ENCODE measurements around the gene RECK.

Gene RECK

DNA sequence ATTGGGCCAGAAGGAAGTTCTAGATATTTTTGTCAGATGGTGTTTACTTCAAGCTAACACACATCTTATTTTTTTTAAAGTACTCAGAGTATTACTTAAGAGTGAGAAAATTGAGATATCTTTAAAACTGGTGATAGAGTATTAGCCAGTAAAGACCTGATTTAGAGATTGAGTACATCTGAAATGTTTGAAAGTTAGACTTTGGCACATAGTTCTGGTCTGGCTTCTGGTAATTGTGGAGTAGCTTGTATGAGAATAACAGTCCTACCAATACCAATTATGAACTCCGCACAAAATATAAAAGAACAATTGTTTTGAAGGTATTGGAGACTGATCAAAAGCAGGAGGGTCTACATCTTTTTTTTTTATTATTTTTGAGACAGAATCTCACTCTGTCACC lies 55.3 kb downstream of the RECK start:
- no peak for DNase-seq (ENCODE audit: low read depth in 2 of 2)
- H3K4me3 ChIP-seq (replicated peaks in 1 of 2; ENCODE audit: low read depth in 2 of 2, low read length in 2 of 2): no peak overlapping the region
- TF ChIP-seq, protein P1, sequence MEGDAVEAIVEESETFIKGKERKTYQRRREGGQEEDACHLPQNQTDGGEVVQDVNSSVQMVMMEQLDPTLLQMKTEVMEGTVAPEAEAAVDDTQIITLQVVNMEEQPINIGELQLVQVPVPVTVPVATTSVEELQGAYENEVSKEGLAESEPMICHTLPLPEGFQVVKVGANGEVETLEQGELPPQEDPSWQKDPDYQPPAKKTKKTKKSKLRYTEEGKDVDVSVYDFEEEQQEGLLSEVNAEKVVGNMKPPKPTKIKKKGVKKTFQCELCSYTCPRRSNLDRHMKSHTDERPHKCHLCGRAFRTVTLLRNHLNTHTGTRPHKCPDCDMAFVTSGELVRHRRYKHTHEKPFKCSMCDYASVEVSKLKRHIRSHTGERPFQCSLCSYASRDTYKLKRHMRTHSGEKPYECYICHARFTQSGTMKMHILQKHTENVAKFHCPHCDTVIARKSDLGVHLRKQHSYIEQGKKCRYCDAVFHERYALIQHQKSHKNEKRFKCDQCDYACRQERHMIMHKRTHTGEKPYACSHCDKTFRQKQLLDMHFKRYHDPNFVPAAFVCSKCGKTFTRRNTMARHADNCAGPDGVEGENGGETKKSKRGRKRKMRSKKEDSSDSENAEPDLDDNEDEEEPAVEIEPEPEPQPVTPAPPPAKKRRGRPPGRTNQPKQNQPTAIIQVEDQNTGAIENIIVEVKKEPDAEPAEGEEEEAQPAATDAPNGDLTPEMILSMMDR (IDR thresholded peaks at IDR 0.05; ENCODE audit: low read depth, low read length): no peak

- no peak overlapping the region for H3K4me3 ChIP-seq (replicated peaks in 1 of 2; ENCODE audit: low read depth in 2 of 2, low read length in 2 of 2)
- no peak for DNase-seq (ENCODE audit: low read depth in 2 of 2)
- TF ChIP-seq, protein P1 (IDR thresholded peaks at IDR 0.05; ENCODE audit: low read depth, low read length): no peak
Observed at GRCh38 chr9:36092509-36093215, 55.9 kb downstream of the RECK start.

DNA sequence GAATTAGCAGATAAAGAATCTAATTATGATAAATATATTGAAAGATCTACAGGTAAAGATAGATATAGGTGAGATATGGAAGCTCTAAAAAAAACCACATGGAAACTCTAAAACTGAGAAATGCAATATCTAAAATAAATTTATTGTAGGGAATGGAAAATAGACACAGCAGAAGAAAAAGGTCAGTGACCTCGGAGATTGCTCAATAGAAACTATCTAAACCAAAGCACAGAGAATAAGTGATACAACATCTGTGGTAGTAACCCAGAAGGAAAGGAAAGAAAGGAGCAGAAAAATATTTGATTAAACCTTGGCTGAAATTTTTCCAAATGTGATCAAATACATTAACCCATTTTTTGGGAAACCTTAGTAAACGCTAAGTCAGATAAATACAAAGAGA lies 56.7 kb downstream of the RECK start:
- TF ChIP-seq, protein P1 (IDR thresholded peaks at IDR 0.05; ENCODE audit: low read depth, low read length): no peak
- no peak for DNase-seq (ENCODE audit: low read depth in 2 of 2)
- no peak overlapping the region for H3K4me3 ChIP-seq (replicated peaks in 1 of 2; ENCODE audit: low read depth in 2 of 2, low read length in 2 of 2)

DNA sequence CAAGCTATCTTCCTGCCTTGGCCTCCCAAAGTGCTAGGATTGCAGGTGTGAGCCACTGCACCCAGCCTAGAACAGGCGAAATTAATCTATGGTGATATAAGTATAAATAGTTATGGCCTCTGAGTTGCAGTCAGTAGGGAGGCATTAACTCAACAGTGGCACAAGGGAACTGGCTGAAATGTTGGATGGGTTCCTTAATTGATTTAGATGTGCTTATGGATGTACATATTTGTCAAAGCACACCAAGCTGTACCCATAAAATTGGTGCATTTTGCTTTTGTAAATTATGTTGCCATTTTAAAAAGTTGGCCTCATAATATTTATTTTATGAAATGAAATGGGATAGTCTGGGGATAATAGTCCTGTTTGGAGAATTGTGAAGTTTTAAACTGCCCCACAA lies 63.0 kb downstream of the RECK start:
- H3K4me3 ChIP-seq (replicated peaks in 1 of 2; ENCODE audit: low read depth in 2 of 2, low read length in 2 of 2): no peak overlapping the region
- TF ChIP-seq, protein P1 (IDR thresholded peaks at IDR 0.05; ENCODE audit: low read depth, low read length): no peak
- no peak for DNase-seq (ENCODE audit: low read depth in 2 of 2)

- H3K4me3 ChIP-seq (replicated peaks in 1 of 2; ENCODE audit: low read depth in 2 of 2, low read length in 2 of 2): no peak overlapping the region
- TF ChIP-seq, protein P1 (IDR thresholded peaks at IDR 0.05; ENCODE audit: low read depth, low read length): peak; percentile 11
- peak in 1 of 2 donors; percentile 51 for DNase-seq (ENCODE audit: low read depth in 2 of 2)
Observed at GRCh38 chr9:36100532-36100931, 63.8 kb downstream of the RECK start.

DNA sequence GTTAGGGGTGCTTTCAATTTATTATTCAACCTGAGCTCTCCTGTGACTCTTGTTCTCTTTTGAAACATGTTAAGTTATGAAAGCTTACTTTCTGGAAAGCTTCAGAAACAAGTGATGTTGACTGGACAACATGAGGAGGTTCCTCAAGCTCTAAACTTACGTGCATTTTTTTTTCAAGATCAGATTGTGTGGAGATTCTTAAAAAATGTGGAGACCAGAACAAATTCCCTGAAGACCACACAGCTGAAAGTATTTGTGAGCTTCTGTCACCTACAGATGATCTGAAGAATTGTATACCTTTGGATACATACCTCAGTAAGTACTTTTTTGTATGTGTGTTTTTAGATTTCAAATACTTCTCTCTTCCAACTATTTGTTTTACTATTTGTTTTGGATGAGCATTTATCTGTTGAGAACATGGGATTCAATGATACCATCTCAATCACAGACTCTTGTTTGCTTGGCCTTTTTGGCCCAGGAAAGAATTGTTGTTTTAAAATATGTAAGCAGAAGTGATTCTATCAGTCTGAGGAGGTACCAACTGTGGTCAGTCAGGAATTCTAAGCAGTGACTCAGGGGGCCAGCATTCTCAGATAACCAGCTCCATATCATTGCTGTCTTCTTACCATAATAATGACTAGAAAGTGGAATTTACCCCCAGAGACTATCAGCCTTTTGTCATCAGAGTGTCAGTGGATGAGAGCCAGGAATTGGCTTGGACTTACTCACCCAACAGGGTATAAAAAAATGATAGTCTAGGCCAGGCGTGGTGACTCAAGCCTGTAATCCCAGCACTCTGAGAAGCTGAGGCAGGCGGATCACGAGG lies 65.4 kb downstream of the RECK start:
- peak; percentile 96 to 98 for DNase-seq (ENCODE audit: low read depth in 2 of 2)
- TF ChIP-seq, protein P1 (IDR thresholded peaks at IDR 0.05; ENCODE audit: low read depth, low read length): no peak
- no peak overlapping the region for H3K4me3 ChIP-seq (replicated peaks in 1 of 2; ENCODE audit: low read depth in 2 of 2, low read length in 2 of 2)

Data from cardiac fibroblast (primary cell).